Measurements from ENCODE around the gene CFL2. TPM values are rescaled to one million over a fixed set of nuclear protein-coding genes. Genes with fewer than 3 reads are reported as not detected.

CFL2 gene
- total and polyA plus RNA-seq, 7 experiments from 2014 or later: 3.6 to 34.2 (median 10.4) TPM

DNA sequence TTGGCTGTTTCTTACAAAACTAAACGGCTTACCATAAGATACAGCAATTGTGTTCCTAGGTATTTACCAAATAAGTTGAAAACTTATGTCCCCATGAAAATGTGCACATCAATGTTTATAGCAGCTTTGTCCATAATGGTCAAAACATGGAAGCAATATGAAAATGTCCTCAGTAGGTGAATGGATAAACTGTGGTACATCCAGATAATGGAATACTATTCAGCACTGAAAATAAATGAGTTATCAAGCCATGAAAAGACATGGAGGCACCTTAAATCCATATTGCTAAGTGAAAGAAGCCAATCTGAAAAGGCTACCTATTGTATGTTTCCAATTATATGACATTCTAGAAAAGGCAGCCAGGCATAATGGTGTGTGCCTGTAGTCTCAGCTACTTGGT lies 40.7 kb downstream of the CFL2 start:
- no peak overlapping the region for H3K27ac ChIP-seq (ENCODE audit: low read depth, low read length)
- no peaks in the 10 kb centered on the region for H3K9me3 Mint-ChIP-seq
- H3K36me3 ChIP-seq (ENCODE audit: control insufficient read depth in 2 of 3, insufficient read depth in 3 of 3, low read length in 3 of 3): no peaks in the 10 kb centered on the region
- DNase-seq (no peak), ATAC-seq (no peak)
- H3K27ac Mint-ChIP-seq: no peak overlapping the region
- no peaks in the 10 kb centered on the region for H3K36me3 Mint-ChIP-seq
- H3K4me3 Mint-ChIP-seq: no peak overlapping the region
- no peaks in the 10 kb centered on the region for H3K27me3 ChIP-seq (ENCODE audit: control insufficient read depth in 2 of 2, insufficient read depth in 2 of 2, low read length in 2 of 2)
- peaks cover 0 to 2% (median 0%) of the 10 kb centered on the region in 5 donors for H3K27me3 Mint-ChIP-seq
- H3K4me3 ChIP-seq (ENCODE audit: low read length): no peak overlapping the region
- CTCF ChIA-PET: interaction anchor here (1.0 to 4.9 kb wide), 7 partner anchors 8 to 738 kb away, joined by 3 to 42 read pairs (median 5); no protein-coding TSS in a partner anchor
- H3K4me1 ChIP-seq (ENCODE audit: control insufficient read depth in 2 of 2, insufficient read depth in 2 of 2, low read length in 2 of 2): no peaks in the 10 kb centered on the region
- H3K4me1 Mint-ChIP-seq: peaks cover 0 to 1% (median 0%) of the 10 kb centered on the region in 7 donors
- H3K9me3 ChIP-seq (ENCODE audit: control insufficient read depth in 2 of 3, low read length in 3 of 3): no peaks in the 10 kb centered on the region
- POLR2A ChIA-PET: no interaction called here
- intact Hi-C loops (cut with micrococcal nuclease): loop anchor here (2.0 to 5.0 kb wide), 5 partner anchors 41 to 739 kb away; partner anchors contain the start of genes CFL2 (in 1 of the 2), FAM177A1 (in 1 of the 2) and SRP54 (in 1 of the 2)

- Mint-ChIP-seq H3K4me1 (peaks cover 0 to 1% (median 0%) of the 10 kb centered on the region in 7 donors), H3K36me3 (no peaks in the 10 kb centered on the region), H3K9me3 (no peaks in the 10 kb centered on the region), H3K4me3 (no peak overlapping the region), H3K27me3 (peaks cover 0 to 2% (median 0%) of the 10 kb centered on the region in 5 donors), H3K27ac (no peak overlapping the region)
- ATAC-seq: no peak
- POLR2A ChIA-PET: interaction anchor here (0.7 to 1.4 kb wide), 3 partner anchors 348 to 750 kb away, joined by 3 read pairs; no protein-coding TSS in a partner anchor
- H3K36me3 ChIP-seq (ENCODE audit: control insufficient read depth in 2 of 3, insufficient read depth in 3 of 3, low read length in 3 of 3): no peaks in the 10 kb centered on the region
- no peaks in the 10 kb centered on the region for H3K27me3 ChIP-seq (ENCODE audit: control insufficient read depth in 2 of 2, insufficient read depth in 2 of 2, low read length in 2 of 2)
- intact Hi-C loops (cut with micrococcal nuclease): loop anchor here (1.0 to 5.0 kb wide), 8 partner anchors 43 to 751 kb away; partner anchors contain the start of genes CFL2 (in 1 of the 2), FAM177A1 (in 1 of the 2) and SRP54 (in 1 of the 2)
- no peaks in the 10 kb centered on the region for H3K9me3 ChIP-seq (ENCODE audit: control insufficient read depth in 2 of 3, low read length in 3 of 3)
- no peak overlapping the region for H3K27ac ChIP-seq (ENCODE audit: low read depth, low read length)
- H3K4me3 ChIP-seq (ENCODE audit: low read length): no peak overlapping the region
- DNase-seq: no peak
- CTCF ChIA-PET: interaction anchor here (0.7 to 4.9 kb wide), 2 partner anchors 53 to 348 kb away, joined by 3 to 42 read pairs; no protein-coding TSS in a partner anchor
- no peaks in the 10 kb centered on the region for H3K4me1 ChIP-seq (ENCODE audit: control insufficient read depth in 2 of 2, insufficient read depth in 2 of 2, low read length in 2 of 2)
Observed at GRCh38 chr14:34671716-34672115, 42.7 kb downstream of the CFL2 start.

DNA sequence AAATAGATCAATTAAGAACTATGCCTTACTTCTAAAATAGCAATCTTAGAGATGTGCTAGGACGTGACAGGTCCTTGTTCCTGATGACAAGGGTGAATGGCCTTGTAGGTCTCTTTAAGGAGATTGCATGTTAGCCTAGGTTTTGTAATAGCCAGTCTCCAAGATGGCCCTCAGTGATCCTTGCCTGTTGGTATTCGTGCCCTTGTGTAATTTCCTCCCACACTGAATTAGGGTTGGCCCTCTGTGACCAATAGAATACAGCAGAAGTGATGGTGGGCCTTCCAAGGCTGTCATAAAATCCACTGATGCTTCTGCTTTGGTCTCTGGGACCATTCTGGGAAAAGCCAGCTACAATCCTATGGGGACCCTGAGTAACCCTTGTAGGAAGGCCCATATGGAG lies 46.3 kb downstream of the CFL2 start:
- Mint-ChIP-seq H3K36me3 (peaks cover 0 to 3% (median 3%) of the 10 kb centered on the region in 5 donors), H3K27ac (peak overlapping the region in 1 of 9 donors; percentile 45), H3K4me3 (no peak overlapping the region), H3K4me1 (peaks cover 5 to 14% (median 12%) of the 10 kb centered on the region in 7 donors), H3K9me3 (peaks cover 0 to 4% (median 2%) of the 10 kb centered on the region in 11 donors), H3K27me3 (peaks cover 0 to 3% (median 0%) of the 10 kb centered on the region in 5 donors)
- DNase-seq (no peak), ATAC-seq (no peak)
- no peaks in the 10 kb centered on the region for H3K27me3 ChIP-seq (ENCODE audit: control insufficient read depth in 2 of 2, insufficient read depth in 2 of 2, low read length in 2 of 2)
- H3K9me3 ChIP-seq (ENCODE audit: control insufficient read depth in 2 of 3, low read length in 3 of 3): no peaks in the 10 kb centered on the region
- CTCF ChIA-PET: no interaction called here
- no peak overlapping the region for H3K27ac ChIP-seq (ENCODE audit: low read depth, low read length)
- intact Hi-C loops (cut with micrococcal nuclease): loop anchor here in 1 of 2 donors (10.0 kb wide), 1 partner anchor 647 kb away; no protein-coding TSS in a partner anchor
- no peak overlapping the region for H3K4me3 ChIP-seq (ENCODE audit: low read length)
- H3K4me1 ChIP-seq (ENCODE audit: control insufficient read depth in 2 of 2, insufficient read depth in 2 of 2, low read length in 2 of 2): peaks cover 3 to 4% of the 10 kb centered on the region in 2 donors
- H3K36me3 ChIP-seq (ENCODE audit: control insufficient read depth in 2 of 3, insufficient read depth in 3 of 3, low read length in 3 of 3): no peaks in the 10 kb centered on the region
- POLR2A ChIA-PET: no interaction called here

DNA sequence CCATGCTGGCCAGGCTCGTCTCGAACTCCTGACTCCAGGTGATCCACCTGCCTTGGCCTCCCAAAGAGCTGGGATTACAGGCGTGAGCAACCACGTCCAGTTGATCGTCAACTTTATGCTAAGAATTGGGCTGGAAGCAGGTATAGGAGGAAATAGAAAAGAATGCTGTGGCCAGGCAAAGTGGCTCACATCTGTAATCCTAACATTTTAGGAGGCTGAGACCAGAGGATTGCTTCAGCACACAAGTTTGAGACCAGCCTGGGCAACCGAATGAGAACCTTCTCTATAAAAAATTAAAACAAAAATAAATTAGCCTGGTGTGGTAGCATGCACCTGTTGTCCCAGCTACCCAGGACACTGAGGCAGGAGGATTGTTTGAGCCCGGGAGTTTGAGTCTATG lies 47.4 kb downstream of the CFL2 start:
- H3K27me3 ChIP-seq (ENCODE audit: control insufficient read depth in 2 of 2, insufficient read depth in 2 of 2, low read length in 2 of 2): no peaks in the 10 kb centered on the region
- H3K9me3 Mint-ChIP-seq: peaks cover 0 to 13% (median 5%) of the 10 kb centered on the region in 11 donors
- H3K27ac ChIP-seq (ENCODE audit: low read depth, low read length): no peak overlapping the region
- peaks cover 5 to 14% (median 12%) of the 10 kb centered on the region in 7 donors for H3K4me1 Mint-ChIP-seq
- H3K4me3 ChIP-seq (ENCODE audit: low read length): no peak overlapping the region
- H3K27me3 Mint-ChIP-seq: peaks cover 0 to 8% (median 0%) of the 10 kb centered on the region in 5 donors
- H3K9me3 ChIP-seq (ENCODE audit: control insufficient read depth in 2 of 3, low read length in 3 of 3): no peaks in the 10 kb centered on the region
- no peak overlapping the region for H3K4me3 Mint-ChIP-seq
- H3K27ac Mint-ChIP-seq: peak overlapping the region in 1 of 9 donors; percentile 85
- intact Hi-C loops (cut with micrococcal nuclease): loop anchor here in 1 of 2 donors (10.0 kb wide), 1 partner anchor 648 kb away; no protein-coding TSS in a partner anchor
- DNase-seq: no peak
- peaks cover 3 to 4% of the 10 kb centered on the region in 2 donors for H3K4me1 ChIP-seq (ENCODE audit: control insufficient read depth in 2 of 2, insufficient read depth in 2 of 2, low read length in 2 of 2)
- no peaks in the 10 kb centered on the region for H3K36me3 ChIP-seq (ENCODE audit: control insufficient read depth in 2 of 3, insufficient read depth in 3 of 3, low read length in 3 of 3)
- POLR2A ChIA-PET: interaction anchor here (1.8 kb wide), 1 partner anchor 737 kb away, joined by 7 read pairs; the partner anchor contains the start of gene NFKBIA
- no peak for ATAC-seq
- H3K36me3 Mint-ChIP-seq: peaks cover 0 to 13% (median 4%) of the 10 kb centered on the region in 5 donors
- CTCF ChIA-PET: no interaction called here

GRCh38 chr14:34665785-34666435 lies 48.5 kb downstream of the CFL2 start:
- intact Hi-C loops (cut with micrococcal nuclease): loop anchor here in 1 of 2 donors (1.0 to 10.0 kb wide), 2 partner anchors 36 to 649 kb away; partner anchors contain the start of gene SNX6
- Mint-ChIP-seq H3K27ac (peak overlapping the region; percentile 21 to 85 (median 70)), H3K4me1 (peaks cover 5 to 14% (median 12%) of the 10 kb centered on the region in 7 donors), H3K4me3 (peak overlapping the region in 7 of 10 donors; percentile 17 to 63 (median 52)), H3K36me3 (peaks cover 0 to 13% (median 4%) of the 10 kb centered on the region in 5 donors), H3K9me3 (peaks cover 0 to 16% (median 5%) of the 10 kb centered on the region in 11 donors), H3K27me3 (peaks cover 0 to 16% (median 0%) of the 10 kb centered on the region in 5 donors)
- Histone ChIP-seq H3K4me3 (ENCODE audit: low read length) (no peak overlapping the region), H3K36me3 (ENCODE audit: control insufficient read depth in 2 of 3, insufficient read depth in 3 of 3, low read length in 3 of 3) (no peaks in the 10 kb centered on the region), H3K9me3 (ENCODE audit: control insufficient read depth in 2 of 3, low read length in 3 of 3) (no peaks in the 10 kb centered on the region), H3K27me3 (ENCODE audit: control insufficient read depth in 2 of 2, insufficient read depth in 2 of 2, low read length in 2 of 2) (no peaks in the 10 kb centered on the region), H3K4me1 (ENCODE audit: control insufficient read depth in 2 of 2, insufficient read depth in 2 of 2, low read length in 2 of 2) (peaks cover 3 to 4% of the 10 kb centered on the region in 2 donors), H3K27ac (ENCODE audit: low read depth, low read length) (no peak overlapping the region)
- POLR2A ChIA-PET: interaction anchor here (0.5 to 1.8 kb wide), 8 partner anchors 15 to 738 kb away, joined by 3 to 7 read pairs (median 3); partner anchors contain the start of genes NFKBIA and SNX6
- peak in 7 of 9 donors; percentile 5 to 64 (median 45) for DNase-seq
- peak; percentile 65 for ATAC-seq
- CTCF ChIA-PET: no interaction called here

DNA sequence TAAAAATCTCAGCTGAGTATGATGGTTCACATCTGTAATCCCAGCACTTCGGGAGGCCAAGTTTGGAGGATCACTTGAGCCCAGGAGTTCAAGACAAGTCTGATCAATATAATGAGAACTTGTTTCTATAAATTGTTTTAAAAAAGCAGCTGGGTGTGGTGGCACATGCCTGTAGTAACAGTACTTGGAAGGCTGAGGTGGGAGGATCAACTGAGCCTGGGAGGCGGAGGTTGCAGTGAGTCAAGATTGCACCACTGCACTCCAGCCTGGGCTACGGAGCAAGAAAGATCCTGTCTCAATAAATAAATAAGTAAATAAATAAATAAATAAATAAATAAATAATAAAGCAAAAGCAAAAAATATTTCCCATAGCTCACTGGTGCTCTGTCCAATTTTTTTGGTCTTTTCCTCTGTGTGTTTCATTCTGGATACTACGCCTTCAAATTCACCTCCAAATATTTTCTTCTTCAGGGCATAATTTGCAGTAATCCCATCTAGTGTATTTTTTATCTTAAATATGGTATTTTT lies 51.8 kb downstream of the CFL2 start:
- Histone ChIP-seq H3K4me3 (ENCODE audit: low read length) (no peak overlapping the region), H3K9me3 (ENCODE audit: control insufficient read depth in 2 of 3, low read length in 3 of 3) (no peaks in the 10 kb centered on the region), H3K4me1 (ENCODE audit: control insufficient read depth in 2 of 2, insufficient read depth in 2 of 2, low read length in 2 of 2) (peaks cover 3 to 4% of the 10 kb centered on the region in 2 donors), H3K36me3 (ENCODE audit: control insufficient read depth in 2 of 3, insufficient read depth in 3 of 3, low read length in 3 of 3) (no peaks in the 10 kb centered on the region), H3K27ac (ENCODE audit: low read depth, low read length) (no peak overlapping the region), H3K27me3 (ENCODE audit: control insufficient read depth in 2 of 2, insufficient read depth in 2 of 2, low read length in 2 of 2) (no peaks in the 10 kb centered on the region)
- peaks cover 0 to 17% (median 6%) of the 10 kb centered on the region in 11 donors for H3K9me3 Mint-ChIP-seq
- intact Hi-C loops (cut with micrococcal nuclease): loop anchor here in 1 of 2 donors (10.0 kb wide), 1 partner anchor 652 kb away; no protein-coding TSS in a partner anchor
- ATAC-seq: no peak
- ChIA-PET POLR2A (interaction anchor here (0.6 kb wide), 2 partner anchors 43 to 68 kb away, joined by 3 to 11 read pairs; no protein-coding TSS in a partner anchor), CTCF (interaction anchor here (1.3 kb wide), 1 partner anchor 10 kb away, joined by 3 read pairs; no protein-coding TSS in a partner anchor)
- H3K36me3 Mint-ChIP-seq: peaks cover 0 to 13% (median 4%) of the 10 kb centered on the region in 5 donors
- H3K27me3 Mint-ChIP-seq: peaks cover 0 to 21% (median 0%) of the 10 kb centered on the region in 5 donors
- peak overlapping the region in 1 of 9 donors; percentile 20 for H3K27ac Mint-ChIP-seq
- no peak for DNase-seq
- H3K4me3 Mint-ChIP-seq: no peak overlapping the region
- H3K4me1 Mint-ChIP-seq: peaks cover 5 to 14% (median 12%) of the 10 kb centered on the region in 7 donors

Measured in naive thymus-derived CD4-positive, alpha-beta T cell (primary cell).